Measurements from ENCODE around the gene SESN3.

The SESN3 gene, protein sequence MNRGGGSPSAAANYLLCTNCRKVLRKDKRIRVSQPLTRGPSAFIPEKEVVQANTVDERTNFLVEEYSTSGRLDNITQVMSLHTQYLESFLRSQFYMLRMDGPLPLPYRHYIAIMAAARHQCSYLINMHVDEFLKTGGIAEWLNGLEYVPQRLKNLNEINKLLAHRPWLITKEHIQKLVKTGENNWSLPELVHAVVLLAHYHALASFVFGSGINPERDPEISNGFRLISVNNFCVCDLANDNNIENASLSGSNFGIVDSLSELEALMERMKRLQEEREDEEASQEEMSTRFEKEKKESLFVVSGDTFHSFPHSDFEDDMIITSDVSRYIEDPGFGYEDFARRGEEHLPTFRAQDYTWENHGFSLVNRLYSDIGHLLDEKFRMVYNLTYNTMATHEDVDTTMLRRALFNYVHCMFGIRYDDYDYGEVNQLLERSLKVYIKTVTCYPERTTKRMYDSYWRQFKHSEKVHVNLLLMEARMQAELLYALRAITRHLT

DNA sequence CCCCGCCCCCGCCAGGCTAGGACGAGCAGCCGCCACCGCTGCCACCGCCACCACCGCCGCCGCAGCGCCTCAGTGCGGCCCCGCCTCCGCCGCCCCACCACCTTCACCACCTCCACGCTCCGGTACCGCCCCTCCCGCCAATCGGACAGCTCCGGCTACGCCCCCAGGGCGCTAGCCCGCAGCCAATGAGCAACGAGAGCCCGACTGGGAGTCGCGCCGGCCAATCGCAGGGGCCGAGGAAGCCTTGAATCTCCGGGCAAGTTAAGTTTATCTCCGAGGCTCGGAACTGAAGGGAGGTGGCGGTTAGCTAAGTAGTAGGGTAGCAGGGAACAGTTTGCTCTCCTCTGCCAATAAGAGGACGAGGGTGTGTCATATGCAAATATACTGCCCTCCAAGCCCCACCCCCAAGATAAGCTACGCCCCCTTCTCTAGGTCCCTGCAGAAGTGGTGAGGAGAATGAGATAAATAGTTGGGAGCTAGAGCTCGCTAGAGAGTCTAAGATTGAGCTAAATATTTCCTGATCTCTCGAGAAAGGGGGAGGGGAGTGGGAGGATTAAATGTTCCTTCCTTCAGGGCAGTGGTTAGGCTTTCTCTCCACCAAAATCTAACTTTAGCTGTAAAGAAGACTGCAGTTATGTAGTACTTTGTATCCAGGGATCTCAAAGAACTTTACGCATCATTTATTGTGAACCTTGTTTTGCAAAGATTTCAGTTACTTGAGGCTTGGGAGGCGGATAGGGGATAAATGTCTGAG is at the start of gene SESN3:
Gene SESN3, minus strand, starts transcription at position 76 of the 754 bp plus-strand sequence. CDS start 342 bp downstream, outside the sequence.
- Histone ChIP-seq H3K4me1 (ENCODE audit: insufficient read depth, low read length, severe bottlenecking) (peaks cover 33% of the 10 kb centered on the region), H3K9ac (ENCODE audit: low read length) (peak within 1 kb of the TSS; percentile 61), H3K9me3 (ENCODE audit: low read length) (no peaks in the 10 kb centered on the region), H3K79me2 (ENCODE audit: insufficient read depth, low read length) (no peaks in the 10 kb centered on the region), H3K4me3 (ENCODE audit: low read depth, low read length, poor library complexity, severe bottlenecking) (peak within 1 kb of the TSS; percentile 73), H3K9me2 (ENCODE audit: low read depth, low read length) (no peaks in the 10 kb centered on the region), H3K36me3 (ENCODE audit: insufficient read depth, low read length) (no peaks in the 10 kb centered on the region), H2AFZ (ENCODE audit: low read length) (no peak within 1 kb of the TSS), H3K27me3 (ENCODE audit: insufficient read depth, low read length) (no peaks in the 10 kb centered on the region), H4K20me1 (ENCODE audit: insufficient read depth, low read length) (no peaks in the 10 kb centered on the region), H3F3A (ENCODE audit: insufficient read depth, low read length) (no peaks in the 10 kb centered on the region), H3K27ac (ENCODE audit: low read depth, low read length, poor library complexity, severe bottlenecking) (peak within 1 kb of the TSS; percentile 66), H3K4me2 (ENCODE audit: low read length) (peak within 1 kb of the TSS; percentile 74)
- no peak for TF ChIP-seq EZH2 (IDR thresholded peaks at IDR 0.05; ENCODE audit: borderline replicate concordance, low read length)
- TF ChIP-seq, protein P1, sequence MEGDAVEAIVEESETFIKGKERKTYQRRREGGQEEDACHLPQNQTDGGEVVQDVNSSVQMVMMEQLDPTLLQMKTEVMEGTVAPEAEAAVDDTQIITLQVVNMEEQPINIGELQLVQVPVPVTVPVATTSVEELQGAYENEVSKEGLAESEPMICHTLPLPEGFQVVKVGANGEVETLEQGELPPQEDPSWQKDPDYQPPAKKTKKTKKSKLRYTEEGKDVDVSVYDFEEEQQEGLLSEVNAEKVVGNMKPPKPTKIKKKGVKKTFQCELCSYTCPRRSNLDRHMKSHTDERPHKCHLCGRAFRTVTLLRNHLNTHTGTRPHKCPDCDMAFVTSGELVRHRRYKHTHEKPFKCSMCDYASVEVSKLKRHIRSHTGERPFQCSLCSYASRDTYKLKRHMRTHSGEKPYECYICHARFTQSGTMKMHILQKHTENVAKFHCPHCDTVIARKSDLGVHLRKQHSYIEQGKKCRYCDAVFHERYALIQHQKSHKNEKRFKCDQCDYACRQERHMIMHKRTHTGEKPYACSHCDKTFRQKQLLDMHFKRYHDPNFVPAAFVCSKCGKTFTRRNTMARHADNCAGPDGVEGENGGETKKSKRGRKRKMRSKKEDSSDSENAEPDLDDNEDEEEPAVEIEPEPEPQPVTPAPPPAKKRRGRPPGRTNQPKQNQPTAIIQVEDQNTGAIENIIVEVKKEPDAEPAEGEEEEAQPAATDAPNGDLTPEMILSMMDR (IDR thresholded peaks at IDR 0.05; ENCODE audit: low read length) = no peak

DNA sequence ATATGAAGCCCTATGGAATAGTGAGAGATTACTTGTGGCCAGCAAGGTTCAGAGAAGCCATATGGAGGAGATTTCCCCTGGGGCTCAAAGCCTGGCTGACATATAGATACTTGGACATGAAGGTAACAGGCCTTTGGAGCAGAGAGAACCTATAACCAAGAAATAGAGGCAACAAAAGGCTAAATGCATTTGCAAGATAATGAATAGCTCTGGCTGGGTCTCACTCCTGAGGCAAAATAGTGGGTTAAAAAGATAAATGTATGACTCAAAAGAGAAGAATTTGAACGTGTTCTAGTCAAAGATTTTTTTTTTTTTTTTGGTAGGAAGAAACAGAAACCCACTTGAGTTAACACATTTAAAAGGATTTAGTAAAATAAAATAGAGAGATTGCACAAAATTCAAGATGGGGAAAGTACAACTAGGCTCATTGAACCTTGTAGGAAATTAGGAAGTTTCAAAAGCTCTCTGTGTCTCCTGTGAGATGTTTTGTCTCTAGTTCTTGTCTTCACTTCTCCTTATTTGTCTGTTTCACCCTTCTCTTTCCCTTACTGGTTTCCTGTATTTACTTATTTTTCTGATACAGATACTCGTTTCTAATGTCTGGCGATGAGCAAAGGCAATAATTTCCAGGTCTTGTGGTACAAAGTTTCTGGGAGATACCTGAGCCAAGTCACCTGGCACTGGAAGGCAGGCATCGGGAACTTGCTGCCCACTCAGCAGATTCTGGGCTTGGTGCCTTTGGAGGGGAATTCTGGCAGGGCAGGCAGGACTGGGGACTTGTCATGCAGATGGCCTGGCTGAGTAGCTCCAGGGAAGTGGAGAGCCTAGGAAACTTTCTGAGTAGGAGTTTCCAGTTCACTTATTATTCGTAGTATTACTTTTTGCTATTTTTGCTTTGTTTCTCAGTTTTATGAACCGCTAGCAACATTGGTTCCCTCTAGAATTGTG is 49.2 kb upstream of the SESN3 start:
- Histone ChIP-seq H3K27ac (ENCODE audit: low read depth, low read length, poor library complexity, severe bottlenecking) (no peak overlapping the region), H2AFZ (ENCODE audit: low read length) (no peak overlapping the region), H3K79me2 (ENCODE audit: insufficient read depth, low read length) (no peaks in the 10 kb centered on the region), H3F3A (ENCODE audit: insufficient read depth, low read length) (no peaks in the 10 kb centered on the region), H3K9me3 (ENCODE audit: low read length) (no peaks in the 10 kb centered on the region), H3K27me3 (ENCODE audit: insufficient read depth, low read length) (no peaks in the 10 kb centered on the region), H3K4me2 (ENCODE audit: low read length) (no peak overlapping the region), H3K9me2 (ENCODE audit: low read depth, low read length) (no peaks in the 10 kb centered on the region), H3K4me3 (ENCODE audit: low read depth, low read length, poor library complexity, severe bottlenecking) (no peak overlapping the region), H3K9ac (ENCODE audit: low read length) (no peak overlapping the region), H3K4me1 (ENCODE audit: insufficient read depth, low read length, severe bottlenecking) (no peaks in the 10 kb centered on the region), H3K36me3 (ENCODE audit: insufficient read depth, low read length) (no peaks in the 10 kb centered on the region), H4K20me1 (ENCODE audit: insufficient read depth, low read length) (no peaks in the 10 kb centered on the region)
- TF ChIP-seq EZH2 (IDR thresholded peaks at IDR 0.05; ENCODE audit: borderline replicate concordance, low read length) = no peak
- TF ChIP-seq, protein P1 (IDR thresholded peaks at IDR 0.05; ENCODE audit: low read length) = no peak

DNA sequence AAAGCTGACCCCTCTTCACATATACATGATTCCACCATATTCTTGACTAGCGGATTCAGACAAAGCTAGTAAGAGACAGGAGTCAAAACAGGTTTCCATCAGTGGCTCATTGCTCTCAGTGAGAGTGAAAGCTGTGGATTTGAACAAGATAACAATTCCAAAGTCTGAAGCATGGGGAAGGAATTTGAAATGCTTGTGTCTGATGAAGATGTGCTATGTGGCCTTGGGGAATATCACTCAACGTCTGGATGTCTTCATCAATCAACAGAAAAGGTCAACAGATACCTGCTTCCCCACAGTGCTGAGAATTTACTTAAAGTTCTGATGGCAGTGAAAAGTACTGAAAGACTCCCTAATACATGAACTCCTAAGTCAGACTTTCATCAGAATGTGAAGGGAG is 46.9 kb upstream of the SESN3 start:
- no peak overlapping the region for H3K4me3 ChIP-seq (ENCODE audit: low read depth, low read length, poor library complexity, severe bottlenecking)

More for the DNA sequence above, 46.9 kb upstream of the SESN3 start:
- TF ChIP-seq, protein P1 (IDR thresholded peaks at IDR 0.05; ENCODE audit: low read length) = no peak
- TF ChIP-seq EZH2 (IDR thresholded peaks at IDR 0.05; ENCODE audit: borderline replicate concordance, low read length) = no peak
- Histone ChIP-seq H3K27ac (ENCODE audit: low read depth, low read length, poor library complexity, severe bottlenecking) (no peak overlapping the region), H3K9ac (ENCODE audit: low read length) (no peak overlapping the region), H3K4me1 (ENCODE audit: insufficient read depth, low read length, severe bottlenecking) (no peaks in the 10 kb centered on the region), H3F3A (ENCODE audit: insufficient read depth, low read length) (no peaks in the 10 kb centered on the region), H3K36me3 (ENCODE audit: insufficient read depth, low read length) (no peaks in the 10 kb centered on the region), H2AFZ (ENCODE audit: low read length) (no peak overlapping the region), H4K20me1 (ENCODE audit: insufficient read depth, low read length) (no peaks in the 10 kb centered on the region), H3K4me2 (ENCODE audit: low read length) (no peak overlapping the region), H3K27me3 (ENCODE audit: insufficient read depth, low read length) (no peaks in the 10 kb centered on the region), H3K9me2 (ENCODE audit: low read depth, low read length) (no peaks in the 10 kb centered on the region), H3K9me3 (ENCODE audit: low read length) (no peaks in the 10 kb centered on the region), H3K79me2 (ENCODE audit: insufficient read depth, low read length) (no peaks in the 10 kb centered on the region)
